ES-I3 (cell line): ENCODE measurements around the gene MATCAP1.

Source experiments
- H3K36me3 ChIP-seq: 2 replicates; pipeline ENCODE4 v1.6.1; 2013; ENCODE audit warnings: mild to moderate bottlenecking, low read length, control low read depth, moderate library complexity; ENCODE audit not compliant: insufficient read depth
- H3K4me1 ChIP-seq: 2 replicates; pipeline ENCODE4 v1.6.1; 2013; ENCODE audit warnings: mild to moderate bottlenecking, control low read depth, low read length; ENCODE audit not compliant: insufficient read depth
- H3K9ac ChIP-seq: 2 replicates; pipeline ENCODE4 v1.6.1; 2013; ENCODE audit warnings: low read depth, mild to moderate bottlenecking, low read length, moderate library complexity
- H3K9me3 ChIP-seq: 2 replicates; pipeline ENCODE4 v1.6.1; 2013; ENCODE audit warnings: mild to moderate bottlenecking, low read length, moderate library complexity; ENCODE audit not compliant: control insufficient read depth, insufficient read depth

Gene MATCAP1

GRCh38 chr16:67166110-67166547 is 17.6 kb downstream of the MATCAP1 start:
- H3K9ac ChIP-seq, result no peak overlapping the region
- no peaks in the 10 kb centered on the region; the same call in 1 of the 2 replicates for H3K9me3 ChIP-seq
- H3K4me1 ChIP-seq, result no peaks in the 10 kb centered on the region; the same call in 1 of the 2 replicates
- no peaks in the 10 kb centered on the region for H3K36me3 ChIP-seq

- H3K4me1 ChIP-seq, result no peaks in the 10 kb centered on the region; the same call in 1 of the 2 replicates
- H3K9ac ChIP-seq, result peak overlapping the region; percentile 36; the same call in 1 of the 2 replicates
- H3K36me3 ChIP-seq, result no peaks in the 10 kb centered on the region
- H3K9me3 ChIP-seq, result no peaks in the 10 kb centered on the region; the same call in 1 of the 2 replicates
These were observed 18.4 kb downstream of the MATCAP1 start for GRCh38 chr16:67165121-67166078.

GRCh38 chr16:67164599-67165061 is 19.1 kb downstream of the MATCAP1 start, which contains the start of gene HSF4:
Gene HSF4 (plus strand): TSS chr16:67164745. CDS start chr16:67164812, 67 bp downstream.
- Histone ChIP-seq H3K9ac (peak within 1 kb of the TSS; percentile 46), H3K9me3 (no peaks in the 10 kb centered on the region; the same call in 1 of the 2 replicates), H3K4me1 (no peaks in the 10 kb centered on the region; the same call in 1 of the 2 replicates), H3K36me3 (no peaks in the 10 kb centered on the region)

- no peaks in the 10 kb centered on the region for H3K36me3 ChIP-seq
- peak overlapping the region; percentile 46; the same call in 1 of the 2 replicates for H3K9ac ChIP-seq
- H3K4me1 ChIP-seq, result no peaks in the 10 kb centered on the region; the same call in 1 of the 2 replicates
- no peaks in the 10 kb centered on the region; the same call in 1 of the 2 replicates for H3K9me3 ChIP-seq
These were observed 19.7 kb downstream of the MATCAP1 start for GRCh38 chr16:67163999-67164558.

- Histone ChIP-seq H3K36me3 (no peaks in the 10 kb centered on the region), H3K9me3 (no peaks in the 10 kb centered on the region; the same call in 1 of the 2 replicates), H3K4me1 (no peaks in the 10 kb centered on the region; the same call in 1 of the 2 replicates), H3K9ac (peak overlapping the region; percentile 46)
These were observed 20.4 kb downstream of the MATCAP1 start for GRCh38 chr16:67163164-67163998.

GRCh38 chr16:67162506-67163163 is 21.1 kb downstream of the MATCAP1 start:
- Histone ChIP-seq H3K4me1 (no peaks in the 10 kb centered on the region; the same call in 1 of the 2 replicates), H3K9ac (peak overlapping the region; percentile 46; the same call in 1 of the 2 replicates), H3K36me3 (no peaks in the 10 kb centered on the region), H3K9me3 (no peaks in the 10 kb centered on the region; the same call in 1 of the 2 replicates)

- H3K36me3 ChIP-seq, result no peaks in the 10 kb centered on the region
- no peaks in the 10 kb centered on the region; the same call in 1 of the 2 replicates for H3K4me1 ChIP-seq
- H3K9ac ChIP-seq, result peak overlapping the region; percentile 47; the same call in 1 of the 2 replicates
- H3K9me3 ChIP-seq, result no peaks in the 10 kb centered on the region; the same call in 1 of the 2 replicates
These were observed 22.1 kb downstream of the MATCAP1 start for GRCh38 chr16:67161595-67162058.

- Histone ChIP-seq H3K36me3 (no peaks in the 10 kb centered on the region), H3K4me1 (no peaks in the 10 kb centered on the region; the same call in 1 of the 2 replicates), H3K9me3 (no peaks in the 10 kb centered on the region; the same call in 1 of the 2 replicates), H3K9ac (peak overlapping the region; percentile 90; the same call in 1 of the 2 replicates)
These were observed 24.8 kb downstream of the MATCAP1 start for GRCh38 chr16:67158637-67159600.

- Histone ChIP-seq H3K36me3 (no peaks in the 10 kb centered on the region), H3K9me3 (no peaks in the 10 kb centered on the region; the same call in 1 of the 2 replicates), H3K4me1 (no peaks in the 10 kb centered on the region; the same call in 1 of the 2 replicates), H3K9ac (no peak overlapping the region)
These were observed 25.7 kb downstream of the MATCAP1 start for GRCh38 chr16:67157892-67158635.

- no peak overlapping the region for H3K9ac ChIP-seq
- no peaks in the 10 kb centered on the region for H3K36me3 ChIP-seq
- H3K9me3 ChIP-seq, result no peaks in the 10 kb centered on the region; the same call in 1 of the 2 replicates
- H3K4me1 ChIP-seq, result no peaks in the 10 kb centered on the region; the same call in 1 of the 2 replicates
These were observed 26.5 kb downstream of the MATCAP1 start for GRCh38 chr16:67157106-67157748.

GRCh38 chr16:67156143-67156844 is 27.5 kb downstream of the MATCAP1 start:
- Histone ChIP-seq H3K36me3 (no peaks in the 10 kb centered on the region), H3K4me1 (no peaks in the 10 kb centered on the region; the same call in 1 of the 2 replicates), H3K9ac (no peak overlapping the region), H3K9me3 (no peaks in the 10 kb centered on the region; the same call in 1 of the 2 replicates)
